ENCODE measurements around the gene PEX14. TPM values are rescaled to one million over a fixed set of nuclear protein-coding genes. Genes with fewer than 3 reads are reported as not detected.

PEX14 gene
- total RNA-seq, 4 donors from 2014 or later, result 10.6 to 19.6 (median 13.9) TPM

DNA sequence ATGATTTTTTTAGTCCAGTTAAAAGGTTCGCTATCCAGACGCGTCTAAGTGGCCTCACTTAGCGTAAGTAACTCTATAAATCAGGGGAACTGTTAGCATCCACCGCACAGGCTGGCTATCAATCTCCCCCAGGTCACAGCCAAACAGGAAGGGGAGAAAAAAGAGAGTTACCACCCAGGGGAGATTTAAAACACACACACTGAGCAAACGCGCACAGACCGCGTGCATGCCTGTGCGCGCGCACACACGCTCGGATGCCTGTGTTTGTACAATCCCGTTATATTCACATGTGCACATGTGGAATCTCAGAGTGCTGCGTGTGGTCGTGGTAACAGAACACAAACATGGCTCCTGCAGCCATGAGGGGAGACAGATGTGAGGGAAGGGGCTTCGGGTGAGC is 196.3 kb downstream of the PEX14 start:
- no peak for TF ChIP-seq CTCF (IDR thresholded peaks at IDR 0.05)
- DNase-seq (ENCODE audit: low spot score) (no peak), ATAC-seq (ENCODE audit: low FRiP score) (no peak)

DNA sequence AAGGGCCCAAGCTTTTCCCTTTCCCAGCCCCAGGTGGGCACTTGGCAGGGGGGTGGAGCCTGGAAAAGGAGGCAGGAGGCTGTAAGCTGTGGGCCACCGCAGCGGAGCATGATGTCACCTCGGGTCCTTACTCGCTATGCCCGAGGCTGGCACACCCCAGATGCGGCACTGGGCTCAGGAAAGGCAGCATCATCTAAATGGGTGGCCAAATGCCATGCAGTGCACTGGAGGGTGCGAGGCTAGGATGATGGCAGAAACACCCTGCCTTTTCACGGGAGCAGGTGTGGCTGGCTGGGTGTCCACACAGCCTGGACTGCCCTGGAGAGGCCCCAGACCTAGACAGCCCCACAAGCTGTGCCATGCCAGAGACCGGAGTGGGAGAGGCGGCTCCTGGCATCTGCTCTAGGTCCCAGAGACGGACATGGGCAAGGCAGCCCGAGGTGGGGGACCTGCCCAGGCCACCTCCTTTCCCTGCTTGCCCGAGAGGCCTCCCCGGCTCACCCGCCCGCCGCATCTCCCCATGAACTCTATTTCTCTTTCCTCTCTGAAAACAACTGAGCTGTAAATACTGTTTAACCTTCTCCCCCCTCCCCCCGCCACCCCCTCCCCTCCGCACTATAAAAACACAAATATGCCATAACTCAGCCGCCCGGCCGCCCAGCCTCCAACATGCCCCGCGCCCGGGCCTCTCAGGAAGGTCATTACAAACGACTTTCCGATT is 197.0 kb downstream of the PEX14 start:
- no peak for DNase-seq (ENCODE audit: low spot score)
- TF ChIP-seq CTCF (IDR thresholded peaks at IDR 0.05), result no peak
- ATAC-seq (ENCODE audit: low FRiP score), result no peak

GRCh38 chr1:10672343-10673050 is 197.7 kb downstream of the PEX14 start:
- ATAC-seq (ENCODE audit: low FRiP score) (no peak), DNase-seq (ENCODE audit: low spot score) (no peak)
- TF ChIP-seq CTCF (IDR thresholded peaks at IDR 0.05), result no peak

DNA sequence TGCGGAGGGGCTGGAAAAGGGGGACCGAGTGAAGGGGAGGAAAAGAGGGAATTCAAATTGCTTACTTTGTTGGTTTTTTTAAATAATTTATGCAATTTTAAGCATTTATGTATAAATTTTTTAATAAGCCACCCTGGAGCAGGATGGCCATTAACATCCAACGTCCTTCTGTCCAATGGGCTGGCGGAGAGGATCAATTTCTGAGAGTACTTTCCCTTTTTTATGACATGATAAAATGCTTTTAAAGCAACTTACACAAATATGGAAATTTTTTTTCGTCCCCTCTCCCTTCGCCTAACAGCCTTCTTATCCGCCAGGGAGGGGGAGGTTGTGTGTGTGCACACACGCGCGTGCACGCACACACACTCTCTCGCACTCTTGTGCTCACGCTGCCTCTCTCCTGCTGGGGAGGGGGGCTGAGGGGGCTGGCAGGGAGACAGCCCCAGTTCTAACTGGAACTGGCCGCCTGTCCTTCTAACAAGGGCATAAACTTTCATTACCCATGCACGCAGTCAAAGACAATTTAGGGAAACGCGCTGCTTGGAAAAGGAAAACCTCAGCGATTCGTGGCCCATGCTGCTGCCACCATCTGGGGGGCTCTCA is 198.5 kb downstream of the PEX14 start:
- no peak for DNase-seq (ENCODE audit: low spot score)
- TF ChIP-seq CTCF (IDR thresholded peaks at IDR 0.05), result no peak
- no peak for ATAC-seq (ENCODE audit: low FRiP score)

DNA sequence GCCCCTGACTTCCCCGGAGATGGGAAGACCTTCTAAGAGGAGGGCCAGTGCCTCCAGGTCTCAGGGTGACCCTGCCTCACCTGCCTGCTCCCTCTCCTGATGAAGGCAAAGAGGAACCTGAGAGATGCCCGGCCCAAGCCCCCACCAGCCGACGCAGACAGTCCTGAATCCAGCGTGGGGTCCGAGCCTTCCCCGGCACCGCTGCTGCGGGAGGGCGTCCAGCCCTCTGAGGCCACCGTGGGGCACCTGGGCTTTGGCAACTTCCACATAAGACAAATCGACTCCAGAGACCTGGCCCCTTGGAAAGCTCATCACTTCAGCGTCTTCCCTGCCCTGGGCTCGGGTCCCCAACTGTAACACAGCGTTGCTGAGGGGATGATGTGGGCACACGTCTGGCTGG is 199.5 kb downstream of the PEX14 start:
- TF ChIP-seq CTCF (IDR thresholded peaks at IDR 0.05), result no peak
- DNase-seq (ENCODE audit: low spot score), result no peak
- ATAC-seq (ENCODE audit: low FRiP score), result no peak

GRCh38 chr1:10674700-10675609 is 200.2 kb downstream of the PEX14 start:
- no peak for TF ChIP-seq CTCF (IDR thresholded peaks at IDR 0.05)
- ATAC-seq (ENCODE audit: low FRiP score), result no peak

More at GRCh38 chr1:10674700-10675609, 200.2 kb downstream of the PEX14 start:
- no peak for DNase-seq (ENCODE audit: low spot score)

All from omental fat pad (tissue), 4 donors.